Tibial nerve (tissue), 4 donors: ENCODE results near the gene OGDHL.

Source experiments
- CTCF ChIP-seq, 5 experiments: fragments of 200-600 bp in 3 of 5; fragments of 450-650 bp in 2 of 5; sonication (generic) in 3 of 5; IDR thresholded peaks; one replicate each; pipeline ENCODE4 v1.5.1; 2016 to 2019; ENCODE audit warnings: antibody characterized with exemption in 5 of 5, mild to moderate bottlenecking in 3 of 5, moderate library complexity in 2 of 5
- EP300 ChIP-seq, 2 donors: sonication (generic); formaldehyde crosslinking; IDR thresholded peaks; one replicate each; pipeline ENCODE4 v1.6.1; 2017; ENCODE audit warnings: antibody characterized with exemption in 2 of 2, mild to moderate bottlenecking in 1 of 2

DNA sequence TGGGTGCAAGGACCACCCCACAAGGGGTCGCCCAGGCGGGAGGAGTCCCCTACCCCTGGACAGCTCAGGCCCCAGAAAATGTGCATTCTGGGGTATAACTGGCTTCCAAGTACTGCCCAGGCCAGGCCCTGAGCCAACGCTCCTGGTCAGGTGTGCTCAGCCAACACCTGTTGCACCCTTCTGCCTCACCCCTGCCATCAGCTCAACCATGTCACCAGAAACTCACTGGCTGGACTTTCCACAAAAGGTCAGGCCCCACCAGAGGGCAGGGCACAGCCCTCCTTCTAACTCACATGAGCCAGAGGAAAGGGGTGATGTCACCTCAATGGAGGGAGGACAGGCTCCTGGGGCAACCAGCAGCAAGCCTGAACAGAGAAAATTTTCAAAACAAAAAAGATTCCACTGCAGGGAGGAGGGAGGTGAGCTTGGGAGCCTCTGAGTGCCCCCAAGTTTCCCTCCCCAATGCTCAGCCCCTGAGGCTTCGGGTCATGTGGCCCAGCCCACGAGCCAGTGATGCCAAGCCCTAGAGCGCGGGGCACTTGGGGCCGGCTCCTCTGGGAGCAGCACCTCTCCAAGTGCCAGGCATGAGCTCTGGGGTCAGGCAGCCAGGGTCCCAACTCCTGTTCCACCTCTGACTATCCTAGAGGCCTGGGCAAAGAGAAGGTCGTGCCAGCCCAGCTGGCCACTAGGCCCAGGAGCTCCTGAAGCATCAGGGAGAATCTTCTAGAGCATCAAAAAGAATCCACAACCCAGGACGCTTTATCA is 2.2 kb downstream of the OGDHL start:
- no peak for TF ChIP-seq CTCF (IDR thresholded peaks at IDR 0.05)
- no peak for TF ChIP-seq EP300 (IDR thresholded peaks at IDR 0.05)
